GM12872 (cell line): ENCODE measurements around the gene KLK14.

Experiments used
- CTCF ChIP-seq: IDR thresholded peaks from 3 replicates; pipeline ENCODE4 v1.5.1; 2011; ENCODE audit warnings: low read depth, mild to moderate bottlenecking, low read length, moderate library complexity; ENCODE audit not compliant: insufficient read depth

KLK14 gene

DNA sequence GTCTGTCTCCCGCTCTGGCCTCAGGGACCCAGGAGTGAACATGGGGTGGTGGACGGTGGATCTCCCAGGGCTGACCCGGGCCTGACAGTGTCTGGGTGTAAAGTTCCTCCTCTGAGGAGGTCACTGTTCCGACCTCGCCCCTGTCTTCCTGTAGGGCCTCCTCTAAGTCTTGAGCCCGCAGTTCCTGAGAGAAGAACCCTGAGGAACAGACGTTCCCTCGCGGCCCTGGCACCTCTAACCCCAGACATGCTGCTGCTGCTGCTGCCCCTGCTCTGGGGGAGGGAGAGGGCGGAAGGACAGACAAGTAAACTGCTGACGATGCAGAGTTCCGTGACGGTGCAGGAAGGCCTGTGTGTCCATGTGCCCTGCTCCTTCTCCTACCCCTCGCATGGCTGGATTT, 42.0 kb upstream of the KLK14 start, which contains the start of gene SIGLEC9:
SIGLEC9 (plus strand) TSS at position 178 of the 400 bp plus-strand sequence; CDS start at position 247, 69 bp downstream.
- no peak for TF ChIP-seq CTCF

DNA sequence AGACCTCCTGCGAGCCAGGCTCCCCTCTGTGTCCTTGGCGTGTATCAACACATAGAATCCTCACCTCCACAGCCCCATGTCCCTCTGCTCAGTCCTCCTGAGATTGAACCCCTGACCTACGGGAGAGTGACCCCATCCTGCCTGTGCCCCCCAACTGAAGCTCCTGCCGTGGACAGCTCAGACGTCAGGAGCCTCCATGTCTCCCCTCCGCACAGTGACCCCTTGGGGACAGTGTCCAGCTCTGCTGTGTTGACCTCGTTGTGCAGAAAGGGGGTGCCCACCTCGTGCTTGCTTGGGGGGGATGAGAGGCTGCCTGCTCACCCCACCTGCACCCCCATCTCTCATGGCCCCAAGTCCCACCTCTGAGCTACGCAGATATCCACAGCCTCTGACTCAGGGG, 41.5 kb upstream of the KLK14 start:
- TF ChIP-seq CTCF = no peak

DNA sequence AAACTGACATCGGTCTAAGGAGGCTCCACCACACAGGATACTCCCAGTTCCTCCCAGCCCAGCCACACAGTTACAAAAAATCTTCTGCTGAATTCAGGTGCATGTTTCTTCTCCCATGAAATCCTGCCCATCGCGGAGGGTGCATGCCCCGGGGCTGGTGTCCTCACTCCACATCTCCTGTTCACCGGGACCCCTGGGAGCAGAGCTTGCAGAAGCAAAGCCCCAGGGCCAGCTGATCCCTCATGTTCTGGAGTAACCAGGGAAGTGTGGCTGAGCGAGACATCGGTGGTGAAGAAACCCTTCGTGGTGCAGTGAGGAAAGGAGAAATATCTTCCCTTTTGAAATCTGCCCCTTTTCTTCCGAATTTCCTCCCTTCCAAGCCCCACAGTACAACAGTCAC, 41.1 kb upstream of the KLK14 start:
- no peak for TF ChIP-seq CTCF

DNA sequence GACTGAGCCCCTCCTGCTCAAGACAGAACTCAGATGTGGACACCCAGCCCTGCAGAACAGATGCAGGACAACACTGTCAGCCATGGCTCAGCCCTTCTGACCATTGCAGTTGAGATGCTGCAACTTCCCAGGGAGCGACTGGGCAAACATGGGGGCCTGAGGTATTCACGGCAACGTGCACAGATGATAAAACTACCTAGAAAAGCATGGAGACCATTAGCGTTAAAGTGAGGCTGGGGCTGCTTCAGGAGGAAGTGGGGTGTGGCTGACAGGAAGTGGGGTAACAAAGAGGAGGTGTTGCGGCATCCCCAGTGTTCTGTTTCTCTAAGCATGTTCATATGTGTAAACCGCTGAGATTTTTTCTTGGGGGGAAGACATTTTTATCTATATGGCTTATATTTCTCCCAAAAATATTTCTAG, 40.7 kb upstream of the KLK14 start:
- no peak for TF ChIP-seq CTCF

GRCh38 chr19:51122112-51122981, 39.7 kb upstream of the KLK14 start:
- TF ChIP-seq CTCF = no peak

DNA sequence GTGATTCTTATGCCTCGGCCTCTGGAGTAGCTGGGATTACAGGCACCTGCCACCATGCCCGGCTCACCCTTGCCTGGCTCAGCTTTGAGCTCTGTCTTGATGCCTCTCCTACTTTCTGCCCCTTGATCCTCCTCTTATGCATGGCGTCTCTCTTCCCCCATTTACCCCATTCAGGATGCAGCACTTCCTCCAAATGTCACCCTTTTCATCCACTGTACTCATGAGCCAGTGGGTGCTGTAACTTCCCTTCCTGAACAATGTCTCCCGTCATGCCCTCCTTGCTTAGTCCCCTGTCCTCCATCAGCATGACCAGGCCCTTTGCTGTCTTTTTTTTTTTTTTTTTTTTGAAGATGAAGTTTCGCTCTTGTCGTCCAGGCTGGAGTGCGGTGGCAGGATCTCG, 38.6 kb upstream of the KLK14 start:
- TF ChIP-seq CTCF = no peak

GRCh38 chr19:51120160-51120559, 37.5 kb upstream of the KLK14 start:
- no peak for TF ChIP-seq CTCF
